H1 (cell line): Measurements from ENCODE around the gene PPP1R12B. TPM values are rescaled to one million over a fixed set of nuclear protein-coding genes. Genes with fewer than 3 reads are reported as not detected.

ENCODE experiments used
- CTCF ChIA-PET: fragments of 300-600 bp; sonication (Branson Sonifier 250); formaldehyde crosslinking; loops from one replicate; lab custom pipeline; 2021; ENCODE audit not compliant: partially characterized antibody; lab: Charles Lee
- POLR2A ChIA-PET: fragments of 300-600 bp; sonication (Branson Sonifier 250); formaldehyde crosslinking; loops from one replicate; lab custom pipeline; 2021; ENCODE audit warnings: inconsistent platforms; ENCODE audit not compliant: partially characterized antibody; lab: Charles Lee
- DNase-seq, 2 experiments: peaks; one replicate each; pipeline versions ENCODE4 v3.0.0 to v3.0.0-alpha.2; 2010 to 2022; ENCODE audit warnings: low spot score in 2 of 2, low read depth in 1 of 2, mixed read lengths in 1 of 2
- FAIRE-seq: peaks from 2 replicates; lab custom pipeline; 2011; peaks lifted over from hg19 to GRCh38; lab: Jason Lieb, UNC
- H2AFZ ChIP-seq: 2 replicates; pipeline ENCODE4 v1.8.1; 2012; ENCODE audit warnings: low read length, inconsistent platforms
- H2AK5ac ChIP-seq: 2 replicates; pipeline ENCODE4 v1.6.1; 2013; ENCODE audit warnings: low read depth, low read length
- H2BK120ac ChIP-seq: replicated peaks from 2 replicates; pipeline ENCODE3; 2013; ENCODE audit warnings: low read depth, low read length, inconsistent platforms
- H2BK12ac ChIP-seq: 2 replicates; pipeline ENCODE4 v1.6.1; 2013; ENCODE audit warnings: low read depth, low read length
- H2BK15ac ChIP-seq: 2 replicates; pipeline ENCODE4 v1.6.1; 2013; ENCODE audit warnings: low read length
- H2BK20ac ChIP-seq: 2 replicates; pipeline ENCODE4 v1.6.1; 2013; ENCODE audit warnings: low read length
- H2BK5ac ChIP-seq: 2 replicates; pipeline ENCODE4 v1.6.1; 2013; ENCODE audit warnings: low read depth, low read length
- H3K14ac ChIP-seq: 2 replicates; pipeline ENCODE4 v1.6.1; 2013; ENCODE audit warnings: inconsistent platforms; ENCODE audit not compliant: insufficient read length
- H3K18ac ChIP-seq: 2 replicates; pipeline ENCODE4 v1.6.1; 2013; ENCODE audit warnings: low read length; ENCODE audit errors: extremely low read depth
- H3K23ac ChIP-seq: 2 replicates; pipeline ENCODE4 v1.6.1; 2013; ENCODE audit warnings: inconsistent platforms; ENCODE audit not compliant: insufficient read length
- H3K23me2 ChIP-seq: 2 replicates; pipeline ENCODE4 v1.6.1; 2013; ENCODE audit warnings: low read depth, low read length
- H3K27ac ChIP-seq: 2 replicates; pipeline ENCODE4 v1.6.1; 2011; ENCODE audit warnings: low read depth, low read length, inconsistent platforms
- H3K27me3 ChIP-seq, 4 experiments: replicated peaks in 1 of 4; 1 replicate in 1 of 4; 2 replicates in 3 of 4; pipeline versions ENCODE4 v1.6.1 to v1.8.1; 2011 to 2013; ENCODE audit warnings: low read length in 3 of 4, mild to moderate bottlenecking in 3 of 4, inconsistent platforms in 2 of 4, mixed read lengths in 2 of 4, moderate library complexity in 1 of 4; ENCODE audit not compliant: control insufficient read depth in 3 of 4, insufficient read depth in 3 of 4; ENCODE audit errors: extremely low read depth in 1 of 4
- H3K36me3 ChIP-seq, 4 experiments: 2 replicates each; pipeline versions ENCODE4 v1.6.1 to v1.8.1; 2011 to 2013; ENCODE audit warnings: mild to moderate bottlenecking in 4 of 4, low read length in 3 of 4, moderate library complexity in 2 of 4, control low read depth in 1 of 4, inconsistent platforms in 1 of 4; ENCODE audit not compliant: insufficient read depth in 4 of 4, control insufficient read depth in 2 of 4
- H3K4ac ChIP-seq: replicated peaks from 2 replicates; pipeline ENCODE3; 2013; ENCODE audit warnings: low read length, low read depth, mixed read lengths, inconsistent platforms; ENCODE audit not compliant: insufficient read length
- H3K4me1 ChIP-seq, 4 experiments: replicated peaks in 1 of 4; 1 replicate in 1 of 4; 2 replicates in 3 of 4; pipeline versions ENCODE4 v1.6.1 to v1.8.1; 2011 to 2013; ENCODE audit warnings: low read length in 3 of 4, inconsistent platforms in 2 of 4, mixed read lengths in 1 of 4; ENCODE audit not compliant: insufficient read depth in 4 of 4, control insufficient read depth in 3 of 4
- H3K4me2 ChIP-seq, 2 experiments: 2 replicates each; pipeline versions ENCODE4 v1.6.1 to v1.8.1; 2011 to 2013; ENCODE audit warnings: low read depth in 2 of 2, low read length in 2 of 2, control low read depth in 1 of 2, inconsistent platforms in 1 of 2, mild to moderate bottlenecking in 1 of 2; ENCODE audit not compliant: insufficient read depth in 1 of 2
- H3K4me3 ChIP-seq, 4 experiments: fragments of 200-600, 300-600 bp in 1 of 4; sonication (generic), shearing (Covaris generic), sonication (Bioruptor Twin) in 1 of 4; 2 replicates each; pipeline versions ENCODE4 v1.5.1 to v1.8.1; 2011 to 2016; ENCODE audit warnings: low read length in 4 of 4, low read depth in 3 of 4, control low read depth in 2 of 4, inconsistent platforms in 2 of 4, mild to moderate bottlenecking in 2 of 4, mixed read lengths in 1 of 4, moderate library complexity in 1 of 4; ENCODE audit not compliant: insufficient read depth in 2 of 4; ENCODE audit errors: extremely low read depth in 1 of 4
- H3K56ac ChIP-seq: replicated peaks from 2 replicates; pipeline ENCODE3; 2013; ENCODE audit warnings: low read depth, mild to moderate bottlenecking, mixed read lengths, low read length, inconsistent platforms; ENCODE audit not compliant: insufficient read length
- H3K79me1 ChIP-seq: 2 replicates; pipeline ENCODE4 v1.6.1; 2013; ENCODE audit warnings: low read depth, low read length, control low read depth
- H3K79me2 ChIP-seq, 2 experiments: 2 replicates each; pipeline versions ENCODE4 v1.6.1 to v1.8.1; 2012 to 2013; ENCODE audit warnings: low read length in 2 of 2, mild to moderate bottlenecking in 2 of 2, inconsistent platforms in 1 of 2; ENCODE audit not compliant: insufficient read depth in 2 of 2, control insufficient read depth in 1 of 2
- H3K9ac ChIP-seq, 4 experiments: replicated peaks in 1 of 4; 1 replicate in 1 of 4; 2 replicates in 3 of 4; pipeline versions ENCODE4 v1.6.1 to v1.8.1; 2011 to 2013; ENCODE audit warnings: low read depth in 3 of 4, low read length in 3 of 4, control low read depth in 2 of 4, mild to moderate bottlenecking in 2 of 4, moderate library complexity in 2 of 4, inconsistent platforms in 1 of 4; ENCODE audit errors: extremely low read depth in 1 of 4
- H3K9me3 ChIP-seq, 2 experiments: 2 replicates each; pipeline versions ENCODE4 v1.6.1 to v1.8.1; 2012 to 2013; ENCODE audit warnings: mild to moderate bottlenecking in 2 of 2, moderate library complexity in 2 of 2, control low read depth in 1 of 2, inconsistent platforms in 1 of 2, low read depth in 1 of 2, low read length in 1 of 2, mixed read lengths in 1 of 2; ENCODE audit not compliant: insufficient read depth in 2 of 2
- H4K20me1 ChIP-seq, 2 experiments: replicated peaks in 1 of 2; 2 replicates each; pipeline versions ENCODE3 to v1.8.1; 2011 to 2013; ENCODE audit warnings: inconsistent platforms in 2 of 2, low read length in 2 of 2, mild to moderate bottlenecking in 1 of 2; ENCODE audit not compliant: insufficient read depth in 2 of 2, control insufficient read depth in 1 of 2
- H4K5ac ChIP-seq: 2 replicates; pipeline ENCODE4 v1.6.1; 2013; ENCODE audit warnings: low read length, low read depth, mixed read lengths, inconsistent platforms; ENCODE audit not compliant: insufficient read length
- H4K8ac ChIP-seq: 2 replicates; pipeline ENCODE4 v1.8.0; 2013; ENCODE audit warnings: mild to moderate bottlenecking, moderate library complexity, low read length, inconsistent platforms; ENCODE audit not compliant: insufficient read depth; ENCODE audit errors: extremely low read depth
- H4K91ac ChIP-seq: replicated peaks from 2 replicates; pipeline ENCODE3; 2013; ENCODE audit warnings: low read length, mixed read lengths, inconsistent platforms; ENCODE audit not compliant: insufficient read length
- EZH2 ChIP-seq: fragments of 200-600 bp; sonication (generic); IDR thresholded peaks from 2 replicates; pipeline ENCODE4 v1.7.1; 2012; ENCODE audit warnings: low read depth, mild to moderate bottlenecking, moderate library complexity, low read length, inconsistent platforms; ENCODE audit not compliant: severe bottlenecking
- HDAC2 ChIP-seq, 2 experiments: fragments of 300-600 bp in 1 of 2; sonication (generic) in 1 of 2; IDR thresholded peaks; 2 replicates each; pipeline ENCODE4 v1.6.1; 2011 to 2012; ENCODE audit warnings: low read depth in 2 of 2, low read length in 2 of 2, mild to moderate bottlenecking in 2 of 2, moderate library complexity in 2 of 2, borderline replicate concordance in 1 of 2, inconsistent platforms in 1 of 2
- MAFK ChIP-seq: IDR thresholded peaks from 2 replicates; pipeline ENCODE4 v1.6.1; 2012; ENCODE audit warnings: low read depth, mild to moderate bottlenecking, improper control_type of control experiment, low read length
- POLR2A ChIP-seq, 2 experiments: IDR thresholded peaks; 1 replicate in 1 of 2; 2 replicates in 1 of 2; pipeline ENCODE4 v1.6.1; 2011; ENCODE audit warnings: low read depth in 2 of 2, low read length in 2 of 2, mild to moderate bottlenecking in 2 of 2; ENCODE audit errors: control extremely low read depth in 1 of 2
- POLR2AphosphoS5 ChIP-seq: IDR thresholded peaks from 2 replicates; pipeline ENCODE4 v1.6.1; 2011; ENCODE audit warnings: low read depth, low read length
- RFX5 ChIP-seq: IDR thresholded peaks from 2 replicates; pipeline ENCODE4 v1.6.1; 2011; ENCODE audit warnings: low read depth, low read length, improper control_type of control experiment, borderline replicate concordance
- SAP30 ChIP-seq: fragments of 300-600 bp; sonication (generic); IDR thresholded peaks from 2 replicates; pipeline ENCODE4 v1.7.1; 2012; ENCODE audit warnings: low read length, moderate library complexity, mild to moderate bottlenecking, inconsistent platforms; ENCODE audit not compliant: insufficient read depth, insufficient replicate concordance
- SIX5 ChIP-seq: IDR thresholded peaks from 2 replicates; pipeline ENCODE4 v1.6.1; 2011; ENCODE audit warnings: mild to moderate bottlenecking, low read depth, low read length
- SP1 ChIP-seq: IDR thresholded peaks from 2 replicates; pipeline ENCODE4 v1.6.1; 2011; ENCODE audit warnings: low read depth, low read length
- TAF1 ChIP-seq: IDR thresholded peaks from 2 replicates; pipeline ENCODE4 v1.6.1; 2011; ENCODE audit warnings: mild to moderate bottlenecking, low read depth, low read length
- WGBS, 2 experiments: shearing (Covaris generic) in 1 of 2; methylation state at CpG; one replicate each; pipeline versions ENCODE4 v1.1.6 to v1.1.7; 2013 to 2015; ENCODE audit warnings: low lambda C conversion rate in 2 of 2, mixed read lengths in 2 of 2, inconsistent platforms in 1 of 2, low coverage in 1 of 2, missing lambda C conversion rate in 1 of 2; ENCODE audit not compliant: insufficient replicate concordance in 2 of 2, insufficient coverage in 1 of 2, insufficient read length in 1 of 2; ENCODE audit errors: extremely low coverage in 1 of 2, missing lambda C conversion rate in 1 of 2; 5-methylcytosine and 5-hydroxymethylcytosine counted together
- polyA plus RNA-seq, 7 experiments: library from polyadenylated mRNA; depleted of rRNA in 3 of 7; stranded (reverse) in 5 of 7; unstranded in 2 of 7; fragments of >200 nt in 5 of 7; fragments of 200-250 nt in 2 of 7; gene quantifications; 1 replicate in 5 of 7; 2 replicates in 1 of 7; 4 replicates in 1 of 7; pipeline versions ENCODE4 v1.2.1 to v1.2.3, GENCODE V29; 2011 to 2013; ENCODE audit warnings: missing spikeins in 2 of 7, mixed read lengths in 2 of 7
- total RNA-seq: library from RNA; stranded (reverse); fragmentation: NEBNext Ultra II Directional; extraction: Animal tissue kit (Norgen Biotek cat#: 25700); gene quantifications from 2 replicates; pipeline ENCODE4 v1.2.1, GENCODE V29; 2021

PPP1R12B gene
- total and polyA plus RNA-seq, 2 of the 8 experiments (the other 6 are each of a cell fraction or from before 2014, with no cell fraction given), result 7.9 to 18.7 TPM

- no peak overlapping the region for H2BK5ac ChIP-seq
- ChIA-PET CTCF (interaction anchor here (1.1 to 2.4 kb wide), 2 partner anchors 40 to 135 kb away, joined by 3 to 5 read pairs; no protein-coding TSS in a partner anchor), POLR2A (no interaction called here)
- H4K20me1 ChIP-seq, result no peaks in the 10 kb centered on the region
- H4K8ac ChIP-seq, result no peak overlapping the region
- no peaks in the 10 kb centered on the region for H3K4me1 ChIP-seq
- no peak overlapping the region for H3K27ac ChIP-seq
- H2AK5ac ChIP-seq, result no peak overlapping the region
- no peaks in the 10 kb centered on the region for H3K23me2 ChIP-seq
- H3K36me3 ChIP-seq, result no peaks in the 10 kb centered on the region
- H3K27me3 ChIP-seq, result no peaks in the 10 kb centered on the region
- WGBS, 2 experiments, result 91% methylated on average over 2 of the region's 2 CpGs; no CpG with 5 or more reads in 1 of the 2 experiments
- no peak overlapping the region for H2BK15ac ChIP-seq
- H2BK12ac ChIP-seq, result no peak overlapping the region
- TF ChIP-seq HDAC2 (IDR thresholded peaks at IDR 0.05; ENCODE audit: borderline replicate concordance in 1 of 2, low read depth in 2 of 2, low read length in 2 of 2) (no peak), EZH2 (no peak), POLR2AphosphoS5 (no peak), RFX5 (no peak), SIX5 (no peak), SP1 (no peak), TAF1 (no peak), MAFK (no peak), SAP30 (no peak), POLR2A (IDR thresholded peaks at IDR 0.05; ENCODE audit: control extremely low read depth in 1 of 2, low read depth in 2 of 2, low read length in 2 of 2) (no peak)
- H3K4ac ChIP-seq, result no peak overlapping the region
- H3K23ac ChIP-seq, result no peak overlapping the region
- no peak overlapping the region for H4K5ac ChIP-seq
- no peak overlapping the region for H3K56ac ChIP-seq
- no peak overlapping the region for H3K4me2 ChIP-seq
- no peak overlapping the region for H4K91ac ChIP-seq
- H3K9ac ChIP-seq, result no peak overlapping the region
- no peak overlapping the region for H2AFZ ChIP-seq
- no peak overlapping the region for H3K18ac ChIP-seq
- H2BK20ac ChIP-seq, result no peak overlapping the region
- DNase-seq (no peak), FAIRE-seq (no peak)
- H3K79me1 ChIP-seq, result no peaks in the 10 kb centered on the region
- H3K79me2 ChIP-seq, result no peaks in the 10 kb centered on the region
- H3K14ac ChIP-seq, result no peak overlapping the region
- no peak overlapping the region for H2BK120ac ChIP-seq
- H3K4me3 ChIP-seq, result no peak overlapping the region
- H3K9me3 ChIP-seq, result no peaks in the 10 kb centered on the region
Measured at GRCh38 chr1:202521886-202522285, 173.4 kb downstream of the PPP1R12B start.
